Colon (tissue), 2 donors: ENCODE measurements around the gene COPG2.
A peak's percentile ranks its signal among the peaks of the same experiment; 100 is the strongest.

Experiments used
- FAIRE-seq: peaks from 2 replicates; lab custom pipeline; 2012; peaks lifted over from hg19 to GRCh38; lab: Jason Lieb, UNC
- donor health status: control.
- donor health status: control.

COPG2 gene

DNA sequence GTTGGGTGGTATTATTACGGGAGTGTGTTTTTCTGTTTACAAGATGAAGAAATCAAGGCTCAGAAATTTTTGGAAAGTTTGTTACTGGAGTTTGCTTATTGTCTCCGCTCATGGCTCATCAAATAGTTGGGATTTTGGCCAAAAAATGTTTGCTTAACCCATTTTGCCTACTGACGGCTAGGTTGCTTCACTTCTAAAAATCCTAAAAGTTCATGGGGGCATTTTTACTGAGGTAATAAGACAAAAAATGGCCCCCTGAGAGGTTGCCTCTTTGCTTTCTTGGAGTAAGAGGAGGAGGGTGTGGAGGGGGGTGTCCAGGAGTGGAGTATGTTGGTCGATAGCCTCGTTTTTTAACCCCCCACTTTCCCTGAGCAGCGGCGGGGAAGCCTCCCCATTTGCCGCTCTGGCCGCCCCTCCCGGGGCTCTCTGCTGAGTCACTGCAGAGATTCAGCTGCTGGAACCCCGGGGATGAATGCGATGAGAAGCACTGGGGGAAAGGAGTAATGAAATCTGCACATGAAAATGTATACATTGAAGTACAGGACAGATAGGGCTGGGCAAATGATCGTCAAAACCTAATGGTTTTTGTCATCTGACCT, 175.2 kb downstream of the COPG2 start:
- FAIRE-seq: no peak

DNA sequence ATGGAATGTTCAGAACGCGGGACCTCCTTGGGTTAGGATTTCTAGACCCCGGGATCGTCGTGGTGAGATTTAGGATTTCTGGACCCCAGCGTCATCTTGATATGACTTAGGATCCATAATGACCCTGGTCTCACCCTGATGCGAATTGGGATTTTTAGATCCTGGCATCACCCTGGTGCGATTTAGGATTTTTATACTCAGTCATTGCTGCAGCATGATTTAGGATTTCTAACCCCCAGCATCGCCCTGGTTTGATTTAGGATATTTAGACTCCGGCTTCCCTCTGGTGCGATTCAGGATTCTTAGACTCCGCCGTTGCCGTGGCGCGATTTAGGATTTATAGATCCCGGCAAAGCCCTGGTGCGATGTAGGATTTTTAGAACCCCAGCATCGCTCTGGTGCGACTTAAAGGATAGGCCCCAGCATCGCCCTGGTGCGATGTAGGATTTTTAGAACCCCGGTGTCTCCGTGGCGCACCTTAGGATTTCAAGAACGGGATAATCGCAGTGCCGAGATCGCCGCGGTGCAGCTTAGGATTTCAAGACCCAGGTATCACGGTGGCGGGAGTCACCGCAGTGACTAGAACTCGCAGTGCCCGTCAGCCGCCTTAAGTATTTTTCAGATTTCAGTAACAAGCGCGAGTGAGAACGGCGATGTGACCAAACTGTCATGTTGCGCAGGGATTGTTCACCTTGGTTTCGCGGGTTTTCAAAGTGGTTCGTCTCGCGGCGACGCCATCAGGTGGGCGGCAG, 175.8 kb downstream of the COPG2 start:
- no peak for FAIRE-seq

DNA sequence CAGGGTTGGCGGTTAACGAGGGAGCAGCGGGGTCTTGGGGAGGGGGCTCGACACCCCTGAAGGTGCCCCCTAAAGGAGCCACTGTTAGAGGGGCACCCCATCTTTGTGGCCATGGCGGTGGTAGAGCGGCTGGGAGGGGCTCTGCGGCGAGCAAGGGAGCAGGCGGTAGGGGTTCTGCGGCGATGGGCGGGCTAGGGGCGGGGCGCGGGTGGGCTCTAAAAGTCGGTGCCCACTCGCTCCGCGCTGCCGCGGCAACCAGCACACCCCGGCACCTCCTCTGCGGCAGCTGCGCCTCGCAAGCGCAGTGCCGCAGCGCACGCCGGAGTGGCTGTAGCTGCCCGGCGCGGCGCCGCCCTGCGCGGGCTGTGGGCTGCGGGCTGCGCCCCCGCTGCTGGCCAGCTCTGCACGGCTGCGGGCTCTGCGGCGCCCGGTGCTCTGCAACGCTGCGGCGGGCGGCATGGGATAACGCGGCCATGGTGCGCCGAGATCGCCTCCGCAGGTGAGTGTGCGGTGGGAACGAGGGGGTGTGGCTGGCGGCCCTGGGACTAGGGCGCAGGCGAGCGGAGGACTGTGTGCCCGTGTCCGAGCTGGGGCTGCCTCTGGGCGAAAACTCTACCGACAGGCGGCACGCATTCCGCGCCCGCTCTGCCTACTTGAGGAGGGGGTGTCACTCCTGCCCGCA, 176.6 kb downstream of the COPG2 start, which contains the start of gene MEST:
Gene MEST, plus strand, starts transcription at position 245 of the 682 bp plus-strand sequence. Its CDS starts 229 bp downstream, at position 474.
- FAIRE-seq: no peak

DNA sequence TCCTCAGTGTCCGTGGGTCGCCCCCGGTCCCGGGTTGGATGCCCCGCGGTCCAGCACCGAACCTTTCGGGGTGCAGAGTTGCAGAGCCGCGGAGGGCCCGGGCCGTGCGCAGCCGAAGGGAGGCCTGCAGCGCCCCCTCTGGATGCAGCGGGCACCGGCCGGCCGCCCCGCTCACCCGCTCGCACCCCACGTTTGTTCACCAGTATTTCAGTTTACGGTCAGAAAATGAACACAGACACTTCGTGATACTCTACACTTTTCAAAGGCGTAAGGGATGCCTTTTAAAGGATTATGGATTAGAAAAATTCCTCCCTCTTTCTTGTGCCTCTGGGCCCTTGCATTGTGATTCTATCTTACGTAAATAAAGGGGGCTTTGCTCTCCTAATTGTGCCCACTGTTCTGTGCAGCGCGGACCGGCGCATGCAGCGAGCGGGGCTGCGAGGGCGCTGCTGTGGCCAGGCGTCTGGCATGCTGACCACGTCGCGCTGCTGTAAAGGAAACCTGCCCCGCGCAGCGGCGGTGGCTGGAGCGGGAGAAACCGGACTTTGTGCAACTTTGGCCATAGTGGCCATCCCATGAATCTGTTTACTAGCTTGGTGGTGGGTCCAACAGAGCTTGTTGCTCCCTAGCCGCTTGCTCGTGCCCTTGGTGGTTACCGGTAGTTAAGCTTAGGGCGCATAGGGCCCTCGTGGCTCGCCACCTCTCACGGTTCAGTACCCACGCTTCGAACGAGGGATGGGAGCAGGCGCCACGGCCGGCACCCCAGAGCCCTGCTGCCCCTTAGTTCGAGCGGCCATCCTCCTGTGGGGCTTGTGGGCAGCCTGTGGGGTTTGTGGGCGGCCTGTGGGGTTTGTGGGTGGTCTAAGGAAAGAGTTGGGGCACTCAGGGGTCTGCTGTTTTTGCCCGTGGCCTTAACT, 177.4 kb downstream of the COPG2 start:
- no peak for FAIRE-seq

DNA sequence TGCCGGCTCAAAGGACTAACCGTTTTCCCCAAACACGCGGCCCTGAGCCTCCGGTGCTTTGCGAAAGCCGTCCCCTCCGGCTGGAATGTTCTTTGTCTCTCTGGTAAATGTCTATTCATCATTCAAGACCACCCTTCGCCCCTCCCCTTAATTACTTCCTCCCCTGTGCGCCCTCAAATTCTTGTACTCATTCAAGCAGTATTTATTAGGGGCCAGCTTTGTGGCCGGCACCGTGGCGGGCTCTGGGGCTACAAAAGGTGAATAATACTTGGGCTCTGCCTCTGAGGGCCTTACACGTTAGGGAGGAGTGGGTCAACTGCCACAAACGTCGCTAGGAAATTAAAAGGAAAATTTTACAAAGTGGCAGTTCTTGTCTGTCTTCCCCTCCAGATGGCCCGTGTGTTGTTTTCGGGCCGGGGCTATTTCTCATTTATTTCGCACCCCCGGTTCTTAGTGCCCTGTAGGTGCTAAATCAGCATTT, 178.2 kb downstream of the COPG2 start:
- FAIRE-seq: no peak

DNA sequence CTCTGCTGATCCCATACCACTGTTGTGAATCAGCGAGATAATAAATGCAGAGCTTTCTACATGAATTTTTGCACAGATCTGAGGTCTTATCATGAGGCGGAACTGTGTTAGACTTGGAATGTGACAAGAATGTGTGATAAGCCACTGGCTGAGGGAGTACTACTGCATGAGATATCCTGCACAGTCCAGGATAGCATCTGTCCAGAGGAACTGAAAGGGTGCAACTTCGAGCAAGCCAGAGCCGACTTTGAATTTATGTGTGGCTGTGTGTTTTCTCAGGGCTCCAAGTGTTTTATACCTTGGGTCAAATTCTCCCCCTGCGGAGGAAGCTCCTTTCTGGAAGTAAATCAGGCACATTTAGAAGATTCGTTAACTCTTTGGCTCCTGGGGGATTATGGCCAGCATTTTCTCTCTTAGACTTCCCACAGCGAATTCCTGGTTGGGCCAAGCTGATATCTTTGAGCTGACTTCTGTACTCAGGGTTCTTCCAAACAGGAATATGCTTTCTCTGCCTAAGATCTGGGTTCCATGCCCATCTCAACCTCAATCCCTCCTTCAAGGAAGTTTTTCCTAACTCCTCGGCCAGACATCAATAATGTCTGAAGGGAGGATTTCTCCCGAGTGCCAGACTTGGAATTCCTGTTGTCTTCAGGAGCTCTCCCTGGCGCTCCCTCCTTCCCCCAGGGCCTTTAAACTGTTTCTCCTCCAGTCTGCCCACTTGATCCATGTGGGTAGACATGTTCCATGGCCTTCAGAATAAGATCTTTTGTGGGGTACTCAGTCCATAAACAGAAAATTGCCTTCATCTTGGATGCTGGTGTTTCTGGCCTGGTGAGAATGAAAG, 179.2 kb downstream of the COPG2 start:
- FAIRE-seq: no peak

DNA sequence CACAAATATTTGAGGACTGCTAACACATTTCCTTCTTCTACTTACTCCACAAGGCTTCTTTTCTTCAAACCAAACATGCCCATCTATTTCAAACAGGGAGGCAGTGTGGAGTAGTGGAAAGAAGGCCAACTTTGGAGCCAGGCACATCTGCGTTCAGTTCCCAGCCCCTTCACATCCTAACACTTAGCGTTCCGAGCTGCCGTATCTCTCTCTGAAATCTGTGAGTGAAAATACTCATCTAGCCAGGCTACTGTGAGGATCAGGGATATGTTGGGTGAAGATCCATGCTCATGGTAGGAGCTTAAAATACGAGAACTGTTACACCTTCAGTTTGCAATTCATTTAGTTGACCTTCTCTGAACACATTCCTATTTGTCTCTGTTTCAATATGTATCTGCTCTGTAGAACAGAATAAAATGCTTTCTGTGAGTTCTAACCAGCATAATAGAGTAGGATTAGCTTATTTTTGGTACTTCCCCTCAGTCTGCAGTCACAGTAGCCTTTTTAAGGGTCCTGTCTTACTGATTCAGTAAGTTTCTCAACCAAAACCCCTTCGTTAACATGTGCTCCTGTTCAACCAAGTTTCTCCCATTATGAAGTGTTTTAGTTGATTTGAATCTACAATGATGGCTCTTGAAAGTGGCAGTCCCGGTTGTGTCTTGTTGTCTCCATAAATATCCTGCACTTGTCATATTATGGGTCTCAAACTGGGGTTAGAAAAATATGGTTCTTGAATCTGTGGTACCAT, 180.0 kb downstream of the COPG2 start:
- no peak for FAIRE-seq

DNA sequence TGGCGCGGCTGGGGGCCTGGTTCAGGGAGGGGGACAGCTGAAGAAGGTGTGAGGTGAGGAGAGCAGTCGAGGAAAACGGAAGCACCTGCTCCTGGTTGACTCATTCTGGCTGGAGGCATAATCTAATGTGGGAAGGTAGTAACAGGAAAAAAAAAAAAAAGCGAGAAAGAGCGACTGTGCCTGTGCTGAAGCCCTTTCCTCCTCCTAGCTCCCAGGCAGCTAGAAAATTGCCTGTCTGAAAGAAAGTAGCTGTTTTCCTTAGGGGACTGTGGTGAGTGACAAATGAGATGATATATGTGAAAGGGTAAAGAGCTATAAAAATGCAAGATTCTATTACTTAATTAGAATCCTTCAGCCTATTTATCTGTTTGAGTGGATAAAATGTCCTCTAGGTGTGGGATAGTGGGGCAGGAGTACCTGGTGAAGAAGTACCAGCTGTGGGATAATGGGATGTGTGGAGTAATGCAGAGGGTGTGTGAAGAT, 181.6 kb downstream of the COPG2 start:
- FAIRE-seq: no peak

DNA sequence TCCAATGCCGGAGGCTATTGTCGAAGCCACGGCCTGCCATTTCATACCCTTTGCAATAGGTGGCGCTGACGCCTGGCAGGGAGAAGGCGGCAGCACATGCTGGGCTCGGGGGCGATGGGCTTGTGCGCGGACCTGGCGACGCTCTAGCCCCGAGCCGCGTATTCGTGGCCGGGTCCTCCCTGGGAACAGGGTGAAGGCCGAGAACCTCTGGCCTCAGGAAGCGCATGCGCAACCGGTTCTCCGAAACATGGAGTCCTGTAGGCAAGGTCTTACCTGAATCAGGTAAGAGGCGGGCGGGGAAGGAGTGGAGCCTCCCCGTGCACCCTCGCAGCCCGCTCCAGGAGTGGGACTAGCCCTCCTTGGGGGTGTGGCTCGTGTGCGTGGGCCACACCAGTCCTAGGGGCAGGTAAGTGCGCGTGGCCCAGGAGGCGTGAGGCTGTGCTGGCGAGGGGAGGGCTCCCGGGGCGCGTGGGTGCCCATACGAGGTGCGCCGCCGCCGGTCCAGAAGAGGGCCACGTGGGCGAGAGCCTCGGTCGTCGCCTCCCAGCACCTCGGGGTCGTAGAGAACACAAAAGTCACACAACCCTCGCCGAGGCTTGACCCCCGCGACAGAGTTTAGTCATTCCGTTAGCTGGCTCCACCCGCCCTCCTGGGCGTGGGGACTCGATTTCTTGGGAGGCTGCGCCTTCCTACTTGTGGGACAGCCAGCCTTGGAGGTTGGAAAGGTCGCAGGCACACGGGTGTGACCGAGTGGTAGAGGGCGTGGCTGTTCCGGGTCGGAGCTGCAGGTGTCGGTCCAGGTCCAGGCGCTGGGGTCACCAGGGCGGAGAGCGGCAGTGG, 182.2 kb downstream of the COPG2 start:
- no peak for FAIRE-seq

DNA sequence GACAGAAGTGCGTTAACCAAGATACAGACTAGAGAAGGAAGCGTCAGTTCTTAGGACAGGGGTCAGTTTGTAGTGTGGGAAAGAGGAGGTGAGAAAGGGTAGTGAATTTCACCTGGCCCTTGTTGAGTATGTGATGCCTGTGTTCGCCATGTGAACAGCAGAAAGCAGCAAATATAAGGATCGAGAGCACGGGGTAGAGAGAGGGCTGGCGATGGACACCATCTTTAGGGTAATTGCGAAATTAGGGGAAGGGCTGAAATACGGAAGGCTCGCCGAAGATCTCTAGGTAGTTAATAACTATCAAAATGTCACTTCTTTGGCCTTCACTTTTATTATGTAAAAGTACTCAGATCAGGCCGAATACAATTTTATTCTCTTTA, 182.8 kb downstream of the COPG2 start:
- FAIRE-seq: no peak

DNA sequence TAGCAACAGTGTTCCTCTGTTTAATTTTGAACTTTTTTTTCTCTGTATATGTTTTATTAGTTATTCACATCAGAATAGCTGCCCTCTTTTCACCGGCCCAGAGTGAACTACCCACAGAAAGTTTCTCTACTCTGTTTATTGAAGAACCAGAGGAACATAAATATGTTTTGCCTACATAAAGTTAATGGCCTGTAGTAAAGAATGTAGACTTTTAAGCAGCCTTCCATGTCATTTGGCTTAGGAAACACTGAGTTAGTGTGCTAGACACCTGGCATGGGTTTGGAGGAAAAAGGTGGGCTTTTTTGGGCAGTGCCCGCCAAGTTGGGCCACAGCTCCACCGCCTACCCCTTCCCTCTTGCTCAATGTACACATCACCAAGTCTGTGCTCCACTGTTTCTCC, 185.5 kb downstream of the COPG2 start:
- no peak for FAIRE-seq

DNA sequence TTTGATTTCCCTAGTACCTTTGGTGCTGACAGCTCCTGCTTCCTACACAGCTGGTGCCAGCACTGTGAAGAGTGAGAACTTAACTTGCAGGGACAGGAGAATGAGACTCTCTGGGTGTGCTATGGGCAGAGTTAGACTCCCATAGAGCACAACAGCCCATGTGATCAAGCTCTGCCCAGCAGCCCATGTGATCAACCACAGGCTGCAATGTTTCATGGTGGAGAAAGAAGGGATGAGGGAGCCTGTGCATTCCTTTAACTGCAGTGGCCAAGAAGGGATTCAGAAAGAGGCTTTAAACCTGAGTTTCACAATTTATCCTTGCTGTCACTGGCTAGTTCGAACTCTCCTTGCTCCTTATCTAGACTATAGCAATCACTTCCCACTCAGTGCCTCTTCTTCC, 186.7 kb downstream of the COPG2 start:
- FAIRE-seq: no peak

DNA sequence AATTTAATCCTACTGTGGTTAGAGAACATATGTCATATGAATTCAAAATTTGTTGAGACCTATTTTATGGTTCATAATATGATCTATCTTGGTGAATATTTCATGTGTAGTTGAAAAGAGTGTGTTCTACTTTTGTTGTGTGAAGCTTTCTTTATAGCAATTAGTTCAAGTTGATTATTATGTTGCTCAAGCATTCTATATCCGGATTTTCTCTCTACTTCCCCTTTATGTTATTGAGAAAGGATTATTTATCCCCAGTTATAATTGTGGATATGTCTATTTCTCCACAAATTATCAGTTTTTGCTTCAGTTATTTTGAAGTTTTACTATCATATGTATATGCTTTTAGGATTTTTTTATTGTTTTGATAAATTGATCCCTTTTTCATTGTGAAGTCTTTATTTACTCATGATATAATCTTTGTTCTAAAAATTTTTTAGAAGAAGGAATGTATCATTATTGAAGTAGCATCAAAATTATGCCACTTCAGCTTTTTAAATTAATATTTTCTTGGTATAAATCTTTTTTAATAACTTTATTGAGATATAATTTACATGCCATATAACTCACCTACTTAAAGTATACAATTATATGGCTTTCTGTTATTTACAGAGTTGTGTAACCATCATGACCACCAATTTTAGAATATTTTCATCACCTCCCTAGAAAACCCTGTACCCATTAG, 188.7 kb downstream of the COPG2 start:
- peak; percentile 14 for FAIRE-seq

DNA sequence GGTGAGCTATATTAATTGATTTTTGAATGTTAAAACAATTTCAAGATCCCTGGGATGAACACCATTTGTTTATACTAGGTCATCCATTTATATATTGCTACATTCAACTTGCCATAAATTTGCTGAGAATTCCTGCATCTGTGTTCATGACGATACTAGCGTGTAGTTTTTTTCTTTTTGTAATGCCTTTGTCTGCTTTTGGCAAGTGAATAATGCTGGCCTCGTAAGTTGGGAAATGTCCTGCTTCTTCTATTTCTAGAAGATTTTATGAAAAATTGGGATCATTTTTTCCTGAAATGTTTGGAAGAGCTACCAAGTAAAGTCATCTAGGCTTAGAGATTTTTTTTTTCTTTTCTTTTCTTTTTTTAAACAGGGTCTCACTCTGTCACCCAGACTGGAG, 189.6 kb downstream of the COPG2 start:
- no peak for FAIRE-seq

DNA sequence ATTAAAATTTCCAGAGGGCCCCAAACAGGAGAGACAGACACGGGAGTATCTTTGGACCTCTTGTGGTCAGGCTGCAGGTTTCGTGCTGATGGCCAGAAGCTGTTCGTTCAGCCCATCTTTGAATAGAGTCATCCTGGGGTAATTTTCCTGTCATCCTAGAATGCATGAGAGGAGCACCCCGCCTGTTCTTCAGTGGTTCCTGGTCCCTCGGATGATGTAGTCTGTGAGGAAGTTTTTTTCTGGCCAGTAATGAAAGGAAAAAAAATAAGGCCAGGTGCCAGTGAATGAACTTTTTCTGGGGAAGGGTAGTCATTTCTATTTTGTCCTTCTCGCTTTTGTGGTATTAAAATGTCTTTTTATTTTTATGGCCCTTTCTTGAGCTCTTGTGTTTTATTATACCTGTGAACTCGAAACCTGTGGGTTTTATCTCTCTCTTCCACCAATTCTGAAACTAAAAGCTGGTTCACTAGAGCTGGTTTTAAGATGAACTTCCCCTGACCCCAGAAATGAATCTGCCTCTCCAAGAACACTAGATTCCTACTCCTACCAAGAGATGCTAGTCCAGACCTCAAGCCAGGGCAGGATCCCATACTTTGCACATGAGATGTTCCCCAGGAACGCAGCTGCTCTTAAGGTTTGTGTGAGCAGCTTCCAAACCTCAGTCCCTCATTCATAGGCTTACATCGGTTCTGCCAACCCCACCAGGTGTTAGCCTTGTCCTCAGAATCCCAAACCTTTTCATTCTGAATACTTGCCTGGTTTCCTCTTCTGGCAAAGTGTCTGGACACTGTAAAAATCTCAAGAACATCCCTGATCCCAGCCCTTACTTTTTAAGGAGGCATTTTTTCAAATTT, 192.0 kb downstream of the COPG2 start:
- FAIRE-seq: no peak

DNA sequence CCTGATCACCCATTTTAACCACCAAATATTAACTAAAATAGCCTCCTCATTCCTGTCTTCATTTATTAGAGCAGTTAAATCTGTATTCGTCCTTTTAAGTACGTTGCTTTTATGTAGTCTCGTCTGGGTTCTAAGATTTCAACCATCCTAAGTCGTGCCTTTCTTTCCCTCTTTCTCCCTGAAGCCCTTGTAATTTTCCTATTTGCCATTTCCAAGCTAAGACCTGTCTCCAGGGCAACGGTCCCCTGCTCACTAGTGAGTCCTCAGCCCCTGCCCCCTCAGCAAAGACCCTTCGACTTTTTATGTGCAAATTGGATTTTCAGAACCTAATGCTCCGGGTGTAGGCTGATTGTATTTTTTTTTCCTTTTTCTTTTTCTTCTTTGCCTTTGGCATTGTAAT, 192.8 kb downstream of the COPG2 start:
- FAIRE-seq: no peak

DNA sequence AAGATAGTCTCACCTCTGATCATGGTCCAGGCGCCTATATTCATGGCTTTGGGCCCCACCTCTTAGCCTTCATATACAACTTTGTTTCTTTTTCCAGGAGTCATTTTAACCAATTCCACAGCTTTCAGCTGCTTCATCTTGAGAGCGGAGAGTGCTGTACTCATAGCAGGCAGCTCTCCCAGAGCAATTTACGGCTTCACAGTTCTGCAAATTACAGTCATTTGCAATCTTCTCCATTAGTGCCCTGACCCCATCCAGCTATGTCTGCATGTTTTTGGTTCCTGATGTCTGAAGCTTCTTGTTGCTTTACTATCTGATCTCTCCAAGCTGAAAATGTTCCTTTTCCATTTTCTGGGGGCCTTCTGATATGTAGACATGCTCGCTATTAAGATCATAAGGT, 194.7 kb downstream of the COPG2 start:
- FAIRE-seq: no peak

DNA sequence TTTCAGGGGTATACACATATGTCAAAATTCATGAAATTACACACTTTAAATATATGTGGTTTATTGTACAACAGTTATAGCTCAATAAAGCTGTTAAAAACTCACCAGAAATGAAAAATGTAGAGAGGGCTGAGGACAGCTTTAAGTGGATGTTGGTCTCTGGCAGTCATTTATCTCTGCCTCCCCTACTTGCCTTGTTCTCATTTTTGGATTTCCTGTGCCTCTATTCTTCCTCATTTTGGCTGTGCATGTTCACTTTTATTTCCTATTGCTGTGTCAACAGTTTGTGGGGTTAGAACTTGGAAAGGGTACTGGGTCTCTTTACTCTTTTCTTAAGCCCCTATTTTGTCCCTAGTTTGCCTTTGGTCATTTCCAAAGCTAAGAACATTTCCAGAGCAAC, 195.3 kb downstream of the COPG2 start:
- no peak for FAIRE-seq
